DMS 273 treated with DMSO at 0.1 percent for 48 hours (cell line): Measurements from ENCODE around the gene SIGMAR1.
A peak's percentile ranks its signal among the peaks of the same experiment; 100 is the strongest.

ENCODE experiments used
- DNase-seq: peaks from one replicate; lab custom pipeline; 2025; lab: John Stamatoyannopoulos, UW

SIGMAR1 gene

GRCh38 chr9:34637356-34638137 is at the start of gene SIGMAR1:
Gene SIGMAR1 (minus strand): TSS chr9:34637787. CDS start chr9:34637697, 90 bp downstream.
- DNase-seq = peak; percentile 76

- no peak for DNase-seq
These were observed 49.1 kb upstream of the SIGMAR1 start for GRCh38 chr9:34686732-34687131.

- DNase-seq = no peak
These were observed 48.6 kb upstream of the SIGMAR1 start for GRCh38 chr9:34686231-34686630.

GRCh38 chr9:34685591-34685990 is 48.0 kb upstream of the SIGMAR1 start:
- DNase-seq = no peak

- no peak for DNase-seq
These were observed 47.2 kb upstream of the SIGMAR1 start for GRCh38 chr9:34684816-34685215.

- no peak for DNase-seq
These were observed 46.6 kb upstream of the SIGMAR1 start for GRCh38 chr9:34684145-34684544.

GRCh38 chr9:34675869-34676268 is 38.3 kb upstream of the SIGMAR1 start:
- no peak for DNase-seq

- DNase-seq = peak; percentile 73
These were observed 37.6 kb upstream of the SIGMAR1 start for GRCh38 chr9:34675048-34675714.

GRCh38 chr9:34674440-34674839 is 36.9 kb upstream of the SIGMAR1 start:
- DNase-seq = no peak

GRCh38 chr9:34671307-34671706 is 33.7 kb upstream of the SIGMAR1 start:
- no peak for DNase-seq

- DNase-seq = no peak
These were observed 32.4 kb upstream of the SIGMAR1 start for GRCh38 chr9:34669809-34670562.

GRCh38 chr9:34665381-34666250 is 28.0 kb upstream of the SIGMAR1 start:
- DNase-seq = peak; percentile 52

GRCh38 chr9:34665067-34665380 is 27.4 kb upstream of the SIGMAR1 start:
- DNase-seq = no peak

- peak; percentile 45 for DNase-seq
These were observed 26.9 kb upstream of the SIGMAR1 start for GRCh38 chr9:34664281-34665066.

- DNase-seq = no peak
These were observed 25.7 kb upstream of the SIGMAR1 start for GRCh38 chr9:34663303-34663605.

GRCh38 chr9:34662526-34663302 is 25.1 kb upstream of the SIGMAR1 start, which contains the start of gene CCL27:
Gene CCL27 (minus strand): TSS chr9:34662657. CDS start chr9:34662633, 24 bp downstream.
- DNase-seq = no peak

- DNase-seq = peak; percentile 48
These were observed 22.1 kb upstream of the SIGMAR1 start for GRCh38 chr9:34659592-34660253.

GRCh38 chr9:34658461-34658860 is 20.9 kb upstream of the SIGMAR1 start:
- no peak for DNase-seq

- DNase-seq = no peak
These were observed 19.4 kb upstream of the SIGMAR1 start for GRCh38 chr9:34656992-34657391.

- no peak for DNase-seq
These were observed 17.8 kb upstream of the SIGMAR1 start for GRCh38 chr9:34655394-34655793.
